NCI-H2107 (cell line): ENCODE measurements around the gene OSGIN1.
"Not testable (repeated sequence)": the region's sequence is repeated elsewhere in the genome, so short reads cannot be mapped to it uniquely, and the experiment has no call there.

ENCODE experiments used
- DNase-seq: peaks from one replicate; lab custom pipeline; 2025; lab: John Stamatoyannopoulos, UW

Gene OSGIN1

DNA sequence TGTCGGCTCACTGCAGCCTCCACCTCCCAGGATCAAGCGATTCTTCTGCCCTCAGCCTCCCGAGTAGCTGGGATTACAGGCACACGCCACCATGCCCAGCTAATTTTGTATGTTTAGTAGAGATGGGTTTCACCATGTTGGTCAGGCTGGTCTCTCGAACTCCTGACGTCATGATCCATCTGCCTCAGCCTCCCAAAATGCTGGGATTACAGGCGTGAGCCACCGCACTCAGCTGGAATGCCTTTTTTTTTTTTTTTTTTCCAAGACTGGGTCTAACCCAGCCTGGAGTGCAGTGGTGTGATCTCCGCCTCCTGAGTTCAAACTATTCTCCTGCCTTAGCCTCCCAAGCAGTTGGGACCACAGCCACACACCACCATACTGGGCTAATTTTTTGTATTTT is 11.5 kb upstream of the OSGIN1 start:
- DNase-seq: not testable (repeated sequence)

DNA sequence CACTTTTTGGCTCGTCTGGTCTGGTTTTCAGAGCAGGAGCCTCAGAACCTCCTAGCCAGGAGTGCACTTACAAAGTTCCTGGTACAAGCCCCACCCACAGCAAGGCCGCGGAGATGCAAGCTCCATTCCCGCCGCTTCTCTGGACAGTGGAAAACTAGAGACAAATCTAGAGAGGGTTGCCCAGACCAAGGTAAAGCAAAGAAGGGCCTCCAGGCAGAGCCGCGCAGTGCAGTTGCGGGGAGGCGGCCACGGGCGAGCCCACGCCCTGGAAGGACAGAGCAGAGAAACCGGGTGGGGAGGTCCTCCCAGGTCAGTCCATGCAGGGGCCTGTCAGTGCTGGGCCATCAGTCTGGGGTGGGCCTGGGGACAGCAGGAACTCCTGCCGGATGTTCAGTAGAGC is 11.0 kb upstream of the OSGIN1 start:
- DNase-seq: no peak

DNA sequence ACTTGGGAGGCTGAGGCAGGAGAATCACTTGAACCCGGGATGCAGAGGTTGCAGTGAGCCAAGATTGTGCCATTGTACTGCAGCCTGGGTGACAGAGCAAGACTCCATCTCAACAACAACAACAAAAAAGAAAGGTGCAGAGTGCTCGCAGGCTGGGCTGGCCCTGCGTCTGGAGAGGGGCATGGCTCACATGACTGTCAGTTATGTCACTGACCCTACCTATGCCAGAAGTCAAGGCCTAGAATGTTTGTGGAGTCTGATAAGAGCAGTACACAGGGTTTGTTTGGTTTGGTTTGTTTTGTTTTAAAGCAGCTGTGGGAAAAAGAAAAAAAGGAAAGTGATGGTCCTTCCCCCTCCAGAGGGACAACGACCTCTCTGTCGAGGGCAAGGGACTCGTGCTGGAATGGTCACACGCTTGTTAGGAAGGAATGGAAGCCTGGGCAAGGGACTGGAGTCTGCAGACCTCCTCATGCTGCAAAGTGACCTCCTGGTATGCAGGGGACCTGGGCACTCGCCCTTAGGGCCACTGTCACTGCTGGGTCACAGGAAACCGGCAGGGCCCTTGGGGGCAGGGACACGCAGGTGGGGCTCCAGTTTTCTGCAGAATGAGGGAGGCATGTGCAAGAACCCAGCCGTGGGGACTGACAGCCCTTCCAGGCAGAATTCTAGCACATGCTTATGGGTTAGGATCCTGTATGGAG is 10.1 kb upstream of the OSGIN1 start:
- no peak for DNase-seq

DNA sequence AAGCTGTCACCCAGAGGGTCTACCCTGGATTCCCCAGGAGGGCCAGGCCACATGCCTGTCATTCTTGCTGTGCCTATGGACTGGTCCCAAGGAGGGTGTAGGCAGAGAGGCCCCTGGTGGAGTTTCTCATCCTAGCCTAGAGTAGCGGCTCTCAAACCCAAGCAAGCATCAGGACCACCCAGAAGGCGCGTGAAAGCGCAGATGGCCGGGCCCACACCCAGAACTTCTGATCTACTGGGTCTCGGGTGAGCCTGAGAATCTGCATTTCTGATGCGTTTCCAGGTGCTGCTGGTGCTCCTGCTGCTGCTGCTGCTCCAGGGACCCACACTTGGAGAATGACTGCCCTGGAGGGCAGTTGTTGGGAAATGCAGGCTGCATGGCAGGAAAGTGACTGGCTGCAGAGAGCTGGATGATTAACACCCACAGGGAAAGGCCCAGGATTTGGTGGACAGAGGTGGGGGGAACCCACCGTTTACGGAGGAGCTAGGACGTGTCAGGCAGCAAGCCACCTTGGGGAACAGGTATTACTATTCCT is 9.5 kb upstream of the OSGIN1 start:
- DNase-seq: no peak

DNA sequence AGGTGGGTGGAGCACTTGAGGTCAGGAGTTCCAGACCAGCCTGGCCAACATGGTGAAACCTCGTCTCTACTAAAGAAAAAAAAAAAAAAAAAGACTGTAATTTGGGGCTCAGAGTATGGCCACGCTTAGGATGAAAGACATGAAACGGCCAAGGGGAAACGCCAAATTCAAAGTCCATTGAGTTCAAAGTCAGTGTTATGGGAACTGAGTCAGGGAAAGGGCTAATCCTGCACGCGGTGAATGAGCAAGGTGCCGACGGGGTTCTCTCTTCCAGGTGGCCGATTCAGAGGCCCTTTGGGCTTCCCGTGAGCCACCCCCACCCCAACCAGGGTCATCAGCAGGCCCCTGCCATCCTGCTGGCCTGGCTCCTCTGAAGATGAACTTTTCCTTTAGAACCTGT is 7.5 kb upstream of the OSGIN1 start:
- no peak for DNase-seq

DNA sequence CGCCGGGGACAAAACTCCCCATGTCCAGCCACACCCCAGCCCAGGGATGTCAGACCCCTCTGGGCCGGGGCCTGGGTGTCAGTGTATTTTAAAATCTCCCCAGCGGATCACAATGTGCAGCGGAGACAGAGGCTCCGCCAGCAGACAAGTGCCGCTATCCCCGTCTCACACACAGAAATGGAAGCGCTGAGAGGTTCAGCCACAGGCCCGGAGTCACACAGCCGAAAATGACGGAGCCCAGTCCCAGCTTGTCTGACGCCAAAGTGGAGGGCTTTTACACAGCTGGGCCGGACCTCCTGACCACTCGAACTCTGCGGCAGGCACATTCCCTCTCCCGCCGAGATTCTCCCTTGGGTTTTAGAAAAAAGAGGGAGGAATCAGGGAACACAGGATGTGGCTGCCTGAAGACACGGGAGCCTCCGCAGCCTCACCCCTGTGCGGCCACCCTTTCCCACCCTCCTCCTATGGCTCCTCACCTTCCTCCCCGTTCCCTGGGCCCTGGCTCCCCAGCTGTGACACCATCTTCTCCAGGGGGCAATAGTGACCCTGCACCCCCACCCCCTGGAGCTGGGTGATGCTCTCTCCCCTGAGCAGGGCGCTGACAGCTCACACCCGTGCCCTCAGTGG is 6.8 kb upstream of the OSGIN1 start:
- DNase-seq: no peak

DNA sequence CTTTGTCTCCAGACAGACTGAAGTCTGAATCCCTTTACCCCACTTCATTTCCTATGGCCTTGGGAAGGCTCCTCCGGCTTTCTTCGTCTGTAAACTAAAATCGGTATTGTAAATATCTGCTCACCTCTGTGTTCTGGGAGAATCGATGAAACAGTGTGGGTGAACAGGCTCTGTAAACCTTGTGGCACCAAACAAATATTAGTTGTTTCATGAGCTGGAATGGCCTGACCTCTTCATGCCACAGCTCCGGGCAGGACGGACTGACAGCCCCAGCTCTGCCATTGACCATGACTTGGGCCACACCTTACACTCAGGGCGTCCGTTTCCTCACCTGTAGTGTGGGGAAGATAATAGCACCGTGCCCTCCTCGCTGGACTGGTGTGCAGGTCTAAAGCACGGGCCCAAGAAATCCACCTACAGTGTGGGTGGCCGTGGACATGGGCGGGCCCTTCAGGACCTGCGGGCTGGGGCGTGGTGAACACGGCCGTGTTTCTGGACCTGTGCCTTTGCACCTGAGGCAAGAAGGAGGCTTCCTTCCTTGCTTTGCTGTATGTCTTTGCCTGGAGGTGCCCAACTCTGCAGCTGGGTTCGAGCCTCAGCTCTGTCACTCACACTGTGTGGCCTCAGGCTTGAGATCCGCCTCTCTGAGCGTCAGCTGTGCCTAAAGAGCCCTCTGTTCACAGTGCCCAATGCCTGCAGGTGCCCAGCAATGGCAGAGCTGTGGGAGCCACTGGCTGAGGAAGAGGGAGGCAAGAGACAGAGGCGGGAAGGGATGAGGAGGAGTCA is 6.1 kb upstream of the OSGIN1 start:
- DNase-seq: no peak

DNA sequence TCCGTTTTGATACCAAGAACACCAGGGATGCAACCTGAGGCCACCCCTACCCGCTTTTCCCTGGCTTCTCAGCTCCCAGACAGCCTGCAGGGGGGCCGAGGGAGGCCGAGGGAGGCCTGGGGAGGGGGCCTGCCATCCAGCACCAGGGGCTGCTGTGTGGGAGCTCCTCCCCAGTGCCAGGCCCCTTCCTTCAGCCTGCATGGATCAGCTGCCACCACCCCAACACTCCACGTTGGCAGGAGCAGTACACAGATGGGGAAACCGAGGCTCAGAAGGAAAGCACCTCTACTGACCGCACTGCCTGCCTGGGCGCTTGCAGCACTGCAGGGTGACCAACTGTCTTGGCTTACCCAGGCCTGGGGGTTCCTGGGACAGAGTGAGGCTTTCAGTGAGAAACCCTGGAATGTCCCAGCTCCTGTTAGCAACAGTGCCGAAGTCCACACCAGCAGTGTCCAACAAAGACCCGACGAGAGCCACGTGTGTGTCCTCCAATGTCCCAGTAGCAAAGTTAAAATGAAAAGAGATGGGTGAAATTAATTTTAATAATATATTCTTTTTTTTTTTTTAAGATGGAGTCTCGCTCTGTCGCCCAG is 5.3 kb upstream of the OSGIN1 start:
- no peak for DNase-seq

DNA sequence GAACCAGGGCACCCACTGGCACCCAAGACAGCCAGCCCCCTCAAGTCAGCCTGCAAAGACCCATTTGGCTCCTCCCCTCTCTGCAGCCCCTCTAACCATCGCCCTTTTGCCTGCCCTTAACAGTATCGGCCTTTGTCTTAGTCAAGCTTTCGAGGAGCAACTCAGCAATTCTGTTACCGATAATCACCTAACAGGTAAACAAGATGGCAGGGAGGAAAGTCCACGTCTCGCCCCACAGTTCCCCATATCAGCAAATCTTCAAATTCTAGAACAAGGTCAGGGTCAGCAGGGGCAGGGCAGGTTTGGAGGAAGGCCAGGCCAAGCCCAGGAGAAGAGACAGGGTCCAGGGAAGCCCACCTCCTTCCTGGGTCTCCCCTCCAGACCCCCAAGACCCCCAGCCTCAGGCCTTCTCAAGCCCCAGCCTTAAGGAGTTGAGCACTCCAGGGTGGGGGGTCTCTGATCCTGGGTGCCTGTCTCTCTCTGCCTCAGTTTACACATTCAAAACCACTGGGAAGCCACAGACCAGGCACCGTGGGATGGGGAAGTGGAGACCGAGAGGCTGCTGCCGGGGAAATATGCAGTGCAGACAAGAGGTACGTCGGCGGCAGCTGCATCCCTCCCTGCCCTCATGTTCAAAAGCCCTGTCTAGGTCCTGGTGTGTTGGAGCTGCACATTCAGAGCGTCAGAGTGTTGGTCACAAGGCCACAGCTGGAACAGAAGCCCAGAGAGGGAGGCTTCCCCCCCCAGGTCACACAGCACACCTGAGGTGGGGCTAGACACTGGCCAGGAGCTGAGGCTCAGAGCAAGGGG is 3.9 kb upstream of the OSGIN1 start:
- DNase-seq: no peak

DNA sequence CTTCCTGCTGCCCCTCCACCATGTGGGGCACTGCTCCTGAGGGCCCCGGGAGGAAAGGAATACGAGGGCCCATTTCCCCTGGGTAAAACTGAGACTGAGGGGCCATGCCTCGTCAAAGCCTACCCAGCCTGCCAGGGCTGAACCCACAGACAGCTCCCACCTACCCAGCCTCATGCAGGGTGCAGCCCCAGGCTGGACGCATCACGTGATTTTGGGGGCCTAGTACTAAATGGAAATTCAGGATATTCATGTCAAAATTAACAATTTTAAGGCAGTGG is 3.4 kb upstream of the OSGIN1 start:
- DNase-seq: no peak

DNA sequence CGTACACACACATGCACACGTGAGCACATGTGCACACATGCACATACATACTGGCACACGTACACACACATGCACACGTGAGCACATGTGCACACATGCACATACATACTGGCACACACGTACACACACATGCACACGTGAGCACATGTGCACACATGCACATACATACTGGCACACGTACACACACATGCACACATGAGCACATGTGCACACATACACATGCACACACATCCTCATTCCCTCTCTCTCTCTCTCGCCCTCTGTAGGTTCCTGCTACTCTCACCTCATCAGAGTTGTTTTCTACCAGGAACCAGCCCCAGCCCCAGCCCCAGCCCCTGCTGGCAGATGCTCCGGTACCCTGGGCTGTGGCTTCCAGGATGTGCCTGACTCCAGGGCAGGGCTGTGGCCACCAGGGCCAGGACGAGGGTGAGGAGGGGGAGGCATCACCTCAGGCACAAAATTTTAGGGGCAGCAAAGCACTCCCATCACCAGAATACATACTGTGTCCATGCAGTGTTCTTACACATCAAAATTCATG is 2.1 kb upstream of the OSGIN1 start:
- DNase-seq: not testable (repeated sequence)

DNA sequence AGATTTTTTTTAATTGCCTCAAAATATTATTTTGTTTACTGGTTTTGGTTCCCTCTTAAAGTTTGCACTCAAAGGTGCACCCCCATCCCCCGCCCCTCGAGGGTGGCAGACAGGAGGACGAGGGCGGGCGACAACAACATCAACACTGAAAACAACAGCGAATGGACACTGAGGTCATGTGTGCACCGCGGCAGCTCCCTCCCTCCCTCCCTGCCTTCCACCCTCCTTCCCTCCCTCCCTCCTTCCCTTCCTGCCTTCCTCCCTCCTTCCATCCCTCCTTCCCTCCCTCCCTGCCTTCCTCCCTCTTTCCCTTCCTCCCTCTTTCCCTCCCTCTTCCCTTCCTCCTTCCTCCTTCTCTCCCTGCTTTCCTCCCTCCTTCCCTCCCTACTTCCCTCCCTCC is 1.5 kb upstream of the OSGIN1 start:
- DNase-seq: no peak

DNA sequence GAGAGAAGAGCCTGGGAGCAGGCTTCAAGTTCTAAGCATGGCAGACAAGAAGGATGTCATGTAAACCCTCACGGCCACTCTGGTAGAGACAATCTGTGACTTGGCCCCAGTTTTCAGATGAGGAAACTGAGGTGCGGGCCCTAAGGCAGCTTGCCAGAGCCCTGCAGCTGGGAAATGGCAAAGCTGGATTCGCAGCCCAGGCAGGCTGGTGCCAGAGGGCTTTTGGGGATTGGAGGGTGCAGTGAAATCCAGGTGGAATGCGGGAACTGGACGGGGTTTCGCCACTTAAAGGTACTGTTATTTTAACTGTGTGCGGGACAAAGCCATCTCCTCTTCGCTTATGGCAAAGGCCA is 477 bp upstream of the OSGIN1 start:
- DNase-seq: no peak

DNA sequence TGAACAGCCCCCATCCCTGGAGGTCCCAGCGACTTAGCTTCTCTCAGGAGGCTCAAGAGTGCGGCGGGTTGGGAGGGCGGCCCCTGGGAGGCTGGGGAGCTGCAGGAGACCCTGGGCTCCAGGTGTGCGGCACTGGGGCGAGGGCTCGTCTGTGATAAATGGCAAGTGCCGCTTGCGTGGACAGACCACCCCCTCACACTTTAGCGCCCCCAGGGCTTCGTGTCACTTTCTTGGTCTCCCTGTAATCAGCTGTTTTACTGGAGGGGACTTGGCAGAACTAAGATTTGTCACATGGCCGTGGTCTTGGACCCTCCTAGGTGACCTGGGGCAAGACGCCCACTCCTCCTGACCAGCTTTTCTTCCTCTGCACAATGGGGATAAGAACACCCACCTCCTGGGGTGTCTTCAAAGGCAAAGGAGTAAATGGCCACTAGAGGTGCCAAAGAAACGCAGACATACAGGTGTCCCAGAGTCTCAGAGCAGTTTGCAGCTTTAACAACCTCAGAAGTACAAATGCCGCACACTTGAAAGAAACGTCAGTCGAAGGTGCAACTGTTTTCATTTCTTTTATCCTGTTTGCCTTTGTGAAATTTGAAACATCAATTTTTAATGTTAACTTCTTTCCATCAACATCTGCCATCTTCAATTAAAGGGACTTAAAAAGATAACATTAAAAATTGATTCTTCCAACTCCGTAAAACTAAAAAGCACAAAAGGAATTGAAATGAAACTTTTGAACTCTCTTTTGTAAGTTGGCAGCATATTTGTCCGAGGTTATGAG is 946 bp downstream of the OSGIN1 start:
- DNase-seq: peak; percentile 31

DNA sequence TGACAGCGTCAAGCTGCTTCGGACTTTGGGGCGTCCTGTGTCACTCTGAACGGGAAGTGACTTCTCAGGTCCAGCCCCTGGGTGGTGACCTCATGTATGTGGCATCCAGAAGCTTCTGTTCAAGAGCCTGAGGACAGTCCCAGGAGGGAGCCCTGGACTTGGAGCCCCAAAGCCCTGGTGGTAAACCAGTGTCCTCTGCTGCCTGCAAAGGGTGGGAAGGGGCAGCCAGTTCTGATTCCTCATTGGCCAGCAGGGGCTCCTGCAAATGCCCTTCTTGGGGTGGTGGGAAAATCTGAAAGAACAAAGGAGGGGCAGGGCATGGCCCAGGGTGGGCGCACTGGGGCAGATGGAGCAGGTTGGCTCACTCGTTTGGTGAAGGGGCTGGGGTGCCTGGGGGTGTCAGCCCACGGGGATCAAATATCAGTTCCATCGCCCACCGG is 1.6 kb downstream of the OSGIN1 start:
- DNase-seq: no peak

DNA sequence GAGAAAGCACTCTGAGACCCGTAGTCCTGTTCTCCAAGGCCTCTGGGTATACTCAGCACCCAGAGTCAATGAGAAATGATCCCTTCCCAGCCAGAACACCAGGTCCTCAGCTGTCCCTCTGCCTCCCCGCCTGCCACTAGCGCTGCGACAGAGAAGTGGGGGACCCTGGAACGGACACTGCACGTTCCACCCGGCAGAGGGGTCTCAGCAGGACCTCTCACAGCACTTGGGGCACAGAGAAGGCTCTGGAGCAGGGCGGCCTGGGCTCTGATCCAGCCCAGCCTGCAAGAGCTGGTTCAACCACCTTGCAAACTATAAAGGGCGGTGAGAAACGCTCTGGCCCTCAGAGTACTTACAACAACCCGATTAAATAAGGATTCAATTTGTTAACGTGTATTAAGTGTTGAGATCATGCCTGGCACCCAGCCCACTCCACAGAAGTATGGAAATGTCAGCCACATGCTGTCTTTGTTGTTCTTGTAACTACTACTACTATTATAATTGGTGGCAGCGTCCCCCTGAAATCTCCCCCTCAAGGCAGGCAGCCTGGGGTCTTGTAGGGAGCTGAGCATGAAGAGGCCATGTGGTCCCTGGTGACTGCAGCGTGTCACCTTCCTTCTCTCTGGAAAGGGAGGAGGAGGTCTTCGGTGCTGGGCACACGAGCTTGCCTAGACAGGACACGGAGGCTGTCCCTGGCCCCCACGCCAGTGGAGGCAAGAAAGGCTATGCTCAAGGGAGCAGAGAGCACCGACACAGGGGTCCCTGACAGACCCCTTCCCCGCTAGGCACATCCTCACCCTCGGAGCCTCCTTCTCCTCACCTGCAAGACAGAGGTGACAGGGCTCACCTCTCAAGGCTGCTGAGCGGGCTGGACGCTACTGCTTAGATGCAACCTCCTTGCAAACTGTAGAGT is 2.4 kb downstream of the OSGIN1 start:
- DNase-seq: no peak

DNA sequence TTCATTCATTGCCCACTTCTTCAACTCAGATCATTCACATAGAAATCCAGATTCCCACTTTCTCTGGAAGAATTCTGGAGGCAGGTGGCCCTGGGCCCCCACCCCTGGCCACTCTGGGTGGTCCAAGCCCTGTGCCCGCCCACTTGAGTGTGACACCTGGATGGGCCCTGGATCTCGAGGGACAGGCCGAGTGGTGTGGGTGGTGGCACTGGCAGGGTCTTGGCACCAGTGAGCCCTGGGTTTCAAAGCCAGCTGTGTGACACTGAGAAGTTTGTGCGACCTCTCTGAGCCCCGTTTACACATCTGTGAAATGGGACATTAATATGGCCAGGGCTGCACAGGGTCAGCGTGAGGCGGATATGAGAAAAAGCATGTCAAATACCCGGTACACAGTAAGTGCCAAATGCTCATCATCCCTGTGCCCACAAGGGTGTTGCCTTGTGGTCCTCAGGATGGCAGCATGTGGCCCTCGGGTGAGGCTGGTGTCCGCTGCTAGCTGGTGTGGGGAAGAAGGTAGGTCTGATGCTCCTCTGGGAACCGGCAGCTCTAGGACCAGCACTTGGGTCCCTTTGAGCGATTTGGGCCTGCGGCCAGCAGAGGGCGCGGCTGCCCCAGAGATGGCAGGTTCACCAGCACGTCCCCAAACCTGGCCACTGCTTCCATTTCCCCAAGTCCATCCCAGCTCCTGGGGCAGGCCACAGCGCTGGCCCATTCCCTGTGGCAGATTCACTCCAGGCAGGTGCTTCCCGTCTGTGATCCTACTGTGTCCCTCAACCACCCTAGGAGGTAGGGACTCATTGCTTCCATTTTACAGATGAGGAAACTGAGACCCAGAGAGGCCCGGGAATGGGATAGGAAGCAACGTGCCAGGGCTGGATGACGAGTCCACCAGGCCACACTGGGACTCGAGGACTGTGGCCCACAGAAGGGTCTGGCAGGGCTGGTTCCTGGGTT is 3.6 kb downstream of the OSGIN1 start:
- DNase-seq: peak; percentile 67

DNA sequence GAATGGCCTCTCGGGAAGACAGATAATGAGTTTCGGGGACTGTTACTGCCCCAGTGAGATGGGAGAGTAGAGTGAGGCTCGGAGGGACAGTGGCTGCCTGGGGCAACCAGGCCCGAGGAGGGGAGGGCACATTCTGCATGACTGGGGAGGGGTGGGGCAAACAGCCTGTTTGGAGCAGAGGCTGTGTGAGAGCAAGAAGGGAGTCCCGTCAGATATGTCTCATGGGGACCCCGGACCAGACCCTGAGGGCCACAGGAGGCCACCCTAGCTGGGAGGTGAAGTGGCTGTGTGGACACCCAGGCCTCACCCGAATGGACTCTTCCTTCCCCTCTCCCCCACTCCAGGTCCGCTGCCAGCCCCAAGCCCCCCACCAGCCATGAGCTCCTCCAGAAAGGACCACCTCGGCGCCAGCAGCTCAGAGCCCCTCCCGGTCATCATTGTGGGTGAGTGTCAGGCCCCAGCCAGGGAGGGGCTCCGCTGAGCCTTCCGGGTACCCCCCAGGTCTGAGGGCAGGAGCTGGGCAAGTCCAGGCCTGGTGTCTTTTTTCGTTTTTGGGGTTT is 4.3 kb downstream of the OSGIN1 start:
- no peak for DNase-seq
